Measurements from ENCODE around the gene HK3. TPM values are rescaled to one million over a fixed set of nuclear protein-coding genes. Genes with fewer than 3 reads are reported as not detected.

The HK3 gene
- polyA plus RNA-seq, 1 donor from 2014 or later, result 7.8 TPM

- no peak overlapping the region for H3K9ac ChIP-seq (ENCODE audit: low read length)
- H2AFZ ChIP-seq (ENCODE audit: low read depth, low read length), result no peak overlapping the region
- no peaks in the 10 kb centered on the region for H3K9me3 ChIP-seq (ENCODE audit: low read length)
- H3K9me2 ChIP-seq (ENCODE audit: insufficient read depth, low read length), result no peaks in the 10 kb centered on the region
- H4K20me1 ChIP-seq (ENCODE audit: insufficient read depth), result no peaks in the 10 kb centered on the region
- H3K4me3 ChIP-seq (ENCODE audit: low read length), result no peak overlapping the region
- H3K27me3 ChIP-seq (ENCODE audit: insufficient read depth, low read depth, low read length), result no peaks in the 10 kb centered on the region
- no peaks in the 10 kb centered on the region for H3K79me2 ChIP-seq (replicated peaks; ENCODE audit: insufficient read depth, low read length)
- no peak overlapping the region for H3K4me2 ChIP-seq (ENCODE audit: low read length)
- H3F3A ChIP-seq (ENCODE audit: insufficient read depth, low read length, poor library complexity, severe bottlenecking), result no peaks in the 10 kb centered on the region
- TF ChIP-seq SMC3 (conservative IDR thresholded peaks at IDR 0.05; ENCODE audit: poor library complexity), result no peak
- TF ChIP-seq RAD21 (conservative IDR thresholded peaks at IDR 0.05), result no peak
- TF ChIP-seq, protein P1, sequence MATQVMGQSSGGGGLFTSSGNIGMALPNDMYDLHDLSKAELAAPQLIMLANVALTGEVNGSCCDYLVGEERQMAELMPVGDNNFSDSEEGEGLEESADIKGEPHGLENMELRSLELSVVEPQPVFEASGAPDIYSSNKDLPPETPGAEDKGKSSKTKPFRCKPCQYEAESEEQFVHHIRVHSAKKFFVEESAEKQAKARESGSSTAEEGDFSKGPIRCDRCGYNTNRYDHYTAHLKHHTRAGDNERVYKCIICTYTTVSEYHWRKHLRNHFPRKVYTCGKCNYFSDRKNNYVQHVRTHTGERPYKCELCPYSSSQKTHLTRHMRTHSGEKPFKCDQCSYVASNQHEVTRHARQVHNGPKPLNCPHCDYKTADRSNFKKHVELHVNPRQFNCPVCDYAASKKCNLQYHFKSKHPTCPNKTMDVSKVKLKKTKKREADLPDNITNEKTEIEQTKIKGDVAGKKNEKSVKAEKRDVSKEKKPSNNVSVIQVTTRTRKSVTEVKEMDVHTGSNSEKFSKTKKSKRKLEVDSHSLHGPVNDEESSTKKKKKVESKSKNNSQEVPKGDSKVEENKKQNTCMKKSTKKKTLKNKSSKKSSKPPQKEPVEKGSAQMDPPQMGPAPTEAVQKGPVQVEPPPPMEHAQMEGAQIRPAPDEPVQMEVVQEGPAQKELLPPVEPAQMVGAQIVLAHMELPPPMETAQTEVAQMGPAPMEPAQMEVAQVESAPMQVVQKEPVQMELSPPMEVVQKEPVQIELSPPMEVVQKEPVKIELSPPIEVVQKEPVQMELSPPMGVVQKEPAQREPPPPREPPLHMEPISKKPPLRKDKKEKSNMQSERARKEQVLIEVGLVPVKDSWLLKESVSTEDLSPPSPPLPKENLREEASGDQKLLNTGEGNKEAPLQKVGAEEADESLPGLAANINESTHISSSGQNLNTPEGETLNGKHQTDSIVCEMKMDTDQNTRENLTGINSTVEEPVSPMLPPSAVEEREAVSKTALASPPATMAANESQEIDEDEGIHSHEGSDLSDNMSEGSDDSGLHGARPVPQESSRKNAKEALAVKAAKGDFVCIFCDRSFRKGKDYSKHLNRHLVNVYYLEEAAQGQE (IDR thresholded peaks at IDR 0.05; ENCODE audit: borderline replicate concordance), result no peak
- TF ChIP-seq POLR2AphosphoS5 (IDR thresholded peaks at IDR 0.05), result no peak
- TF ChIP-seq EZH2 (IDR thresholded peaks at IDR 0.05; ENCODE audit: borderline replicate concordance, insufficient read depth, low read length, poor library complexity, severe bottlenecking), result no peak
- TF ChIP-seq TAF1 (IDR thresholded peaks at IDR 0.05; ENCODE audit: low read depth), result no peak
- TF ChIP-seq EP300 (conservative IDR thresholded peaks at IDR 0.05; ENCODE audit: poor library complexity, severe bottlenecking), result no peak
- TF ChIP-seq, protein P2, sequence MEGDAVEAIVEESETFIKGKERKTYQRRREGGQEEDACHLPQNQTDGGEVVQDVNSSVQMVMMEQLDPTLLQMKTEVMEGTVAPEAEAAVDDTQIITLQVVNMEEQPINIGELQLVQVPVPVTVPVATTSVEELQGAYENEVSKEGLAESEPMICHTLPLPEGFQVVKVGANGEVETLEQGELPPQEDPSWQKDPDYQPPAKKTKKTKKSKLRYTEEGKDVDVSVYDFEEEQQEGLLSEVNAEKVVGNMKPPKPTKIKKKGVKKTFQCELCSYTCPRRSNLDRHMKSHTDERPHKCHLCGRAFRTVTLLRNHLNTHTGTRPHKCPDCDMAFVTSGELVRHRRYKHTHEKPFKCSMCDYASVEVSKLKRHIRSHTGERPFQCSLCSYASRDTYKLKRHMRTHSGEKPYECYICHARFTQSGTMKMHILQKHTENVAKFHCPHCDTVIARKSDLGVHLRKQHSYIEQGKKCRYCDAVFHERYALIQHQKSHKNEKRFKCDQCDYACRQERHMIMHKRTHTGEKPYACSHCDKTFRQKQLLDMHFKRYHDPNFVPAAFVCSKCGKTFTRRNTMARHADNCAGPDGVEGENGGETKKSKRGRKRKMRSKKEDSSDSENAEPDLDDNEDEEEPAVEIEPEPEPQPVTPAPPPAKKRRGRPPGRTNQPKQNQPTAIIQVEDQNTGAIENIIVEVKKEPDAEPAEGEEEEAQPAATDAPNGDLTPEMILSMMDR (IDR thresholded peaks at IDR 0.05; ENCODE audit: poor library complexity, severe bottlenecking), result no peak
- no peak for TF ChIP-seq MXI1 (conservative IDR thresholded peaks at IDR 0.05; ENCODE audit: poor library complexity, severe bottlenecking)
- no peak overlapping the region for H3K27ac ChIP-seq (ENCODE audit: low read length)
- no peaks in the 10 kb centered on the region for H3K36me3 ChIP-seq (ENCODE audit: insufficient read depth, low read length)
These were observed 18.7 kb downstream of the HK3 start for GRCh38 chr5:176880366-176881020.

- Histone ChIP-seq H3K36me3 (ENCODE audit: insufficient read depth, low read length) (no peaks in the 10 kb centered on the region), H2AFZ (ENCODE audit: low read depth, low read length) (no peak overlapping the region), H3K9me2 (ENCODE audit: insufficient read depth, low read length) (no peaks in the 10 kb centered on the region)
These were observed 19.3 kb downstream of the HK3 start for GRCh38 chr5:176879663-176880361.

More at GRCh38 chr5:176879663-176880361, 19.3 kb downstream of the HK3 start:
- no peaks in the 10 kb centered on the region for H3K79me2 ChIP-seq (replicated peaks; ENCODE audit: insufficient read depth, low read length)
- H3K27ac ChIP-seq (ENCODE audit: low read length), result no peak overlapping the region
- H3K4me2 ChIP-seq (ENCODE audit: low read length), result no peak overlapping the region
- H3F3A ChIP-seq (ENCODE audit: insufficient read depth, low read length, poor library complexity, severe bottlenecking), result no peaks in the 10 kb centered on the region
- no peaks in the 10 kb centered on the region for H4K20me1 ChIP-seq (ENCODE audit: insufficient read depth)
- H3K27me3 ChIP-seq (ENCODE audit: insufficient read depth, low read depth, low read length), result no peaks in the 10 kb centered on the region
- no peak overlapping the region for H3K9ac ChIP-seq (ENCODE audit: low read length)
- no peak for TF ChIP-seq EZH2 (IDR thresholded peaks at IDR 0.05; ENCODE audit: borderline replicate concordance, insufficient read depth, low read length, poor library complexity, severe bottlenecking)
- no peak for TF ChIP-seq POLR2AphosphoS5 (IDR thresholded peaks at IDR 0.05)
- no peak for TF ChIP-seq RAD21 (conservative IDR thresholded peaks at IDR 0.05)
- TF ChIP-seq, protein P2 (IDR thresholded peaks at IDR 0.05; ENCODE audit: poor library complexity, severe bottlenecking), result no peak
- no peak for TF ChIP-seq EP300 (conservative IDR thresholded peaks at IDR 0.05; ENCODE audit: poor library complexity, severe bottlenecking)
- TF ChIP-seq SMC3 (conservative IDR thresholded peaks at IDR 0.05; ENCODE audit: poor library complexity), result no peak
- no peak for TF ChIP-seq MXI1 (conservative IDR thresholded peaks at IDR 0.05; ENCODE audit: poor library complexity, severe bottlenecking)
- TF ChIP-seq, protein P1 (IDR thresholded peaks at IDR 0.05; ENCODE audit: borderline replicate concordance), result no peak
- TF ChIP-seq TAF1 (IDR thresholded peaks at IDR 0.05; ENCODE audit: low read depth), result no peak
- H3K9me3 ChIP-seq (ENCODE audit: low read length), result no peaks in the 10 kb centered on the region
- no peak overlapping the region for H3K4me3 ChIP-seq (ENCODE audit: low read length)

All from neural cell (in vitro differentiated cells).